ENCODE results near the gene DNAJA3. TPM values are rescaled to one million over a fixed set of nuclear protein-coding genes. Genes with fewer than 3 reads are reported as not detected.

The DNAJA3 gene
- total and polyA plus RNA-seq, 2 donors (not counting 3 experiments of a cell fraction or from before 2014, with no cell fraction given) = 33.4 to 45.4 TPM

DNA sequence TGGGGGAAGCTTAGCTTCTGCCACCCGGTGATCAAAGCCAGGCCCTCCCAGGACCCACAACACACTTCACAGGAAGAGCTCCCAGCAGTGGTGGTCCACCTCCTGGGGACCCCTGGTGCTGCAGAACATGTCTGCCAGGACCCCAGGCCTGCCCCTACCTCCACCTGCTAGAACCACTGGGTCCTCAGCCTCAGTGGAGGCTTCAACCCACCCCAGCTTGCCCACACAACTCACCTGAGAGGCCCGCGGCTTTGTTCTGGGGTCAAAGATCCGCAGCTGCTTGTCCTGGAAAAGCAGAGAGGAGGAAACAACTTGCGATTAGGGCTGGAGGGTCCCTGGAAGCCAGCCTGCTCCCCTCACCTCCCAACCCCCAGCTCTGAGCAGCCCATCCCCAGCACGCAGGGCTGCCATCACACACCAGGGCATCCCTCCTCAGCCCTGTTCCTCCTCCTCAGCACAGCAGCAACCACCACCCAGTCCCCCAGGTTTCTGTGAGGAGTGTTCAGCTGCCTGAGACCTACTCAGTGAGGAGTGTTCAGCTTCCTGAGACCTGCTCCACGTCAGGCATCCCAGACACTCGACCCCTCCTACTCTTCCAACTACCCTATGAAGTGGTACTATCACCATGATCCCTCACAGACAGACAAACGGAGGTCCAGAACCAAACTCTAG lies 30.5 kb upstream of the DNAJA3 start:
- H3K9ac ChIP-seq (replicated peaks; ENCODE audit: extremely low read depth, insufficient read depth, low read length) = no peak overlapping the region
- FAIRE-seq (no peak), DNase-seq (ENCODE audit: low read depth, low spot score) (no peak)
- H3K4me2 ChIP-seq (ENCODE audit: insufficient read depth, low read length) = no peak overlapping the region
- intact Hi-C loops (cut with micrococcal nuclease) = no loop called here
- H3K9me1 ChIP-seq (replicated peaks; ENCODE audit: control insufficient read depth, extremely low read depth, insufficient read depth, low read length) = no peaks in the 10 kb centered on the region
- no peaks in the 10 kb centered on the region for H3K27me3 ChIP-seq (ENCODE audit: control insufficient read depth in 2 of 2, insufficient read depth in 2 of 2, low read length in 2 of 2)
- BruUV-seq (replicated peaks) = no TSS peak
- H4K20me1 ChIP-seq (replicated peaks; ENCODE audit: control insufficient read depth, extremely low read depth, insufficient read depth, low read length) = no peaks in the 10 kb centered on the region
- H3K4me1 ChIP-seq (ENCODE audit: control insufficient read depth, extremely low read depth, insufficient read depth, low read length) = no peaks in the 10 kb centered on the region
- ChIA-PET CTCF (interaction anchor here (1.0 to 7.5 kb wide), 6 partner anchors 8 to 44 kb away, joined by 3 to 63 read pairs (median 4); partner anchors contain the start of gene PAM16), POLR2A (no interaction called here)
- dilution Hi-C loops (cut with MboI; ENCODE audit: extremely low pct_ligation_motif_present, low sequenced_read_pairs) = no loop called here
- no peak overlapping the region for H2AFZ ChIP-seq (ENCODE audit: low read depth, low read length)
- no peak for TF ChIP-seq FOS (IDR thresholded peaks at IDR 0.05; ENCODE audit: borderline replicate concordance, insufficient read depth, low read length)
- no peak for TF ChIP-seq JUN (IDR thresholded peaks at IDR 0.05; ENCODE audit: borderline replicate concordance, insufficient read depth, insufficient read length, low read depth)
- TF ChIP-seq EZH2 (IDR thresholded peaks at IDR 0.05; ENCODE audit: borderline replicate concordance, low read depth, low read length, severe bottlenecking) = no peak
- TF ChIP-seq POLR2A (IDR thresholded peaks at IDR 0.05; ENCODE audit: low read depth, low read length) = no peak
- TF ChIP-seq MYC (IDR thresholded peaks at IDR 0.05; ENCODE audit: low read depth, low read length) = no peak
- H3K79me2 ChIP-seq (ENCODE audit: control insufficient read depth, insufficient read depth, low read length) = no peaks in the 10 kb centered on the region
- no peak overlapping the region for H3K4me3 ChIP-seq (replicated peaks in 1 of 3; ENCODE audit: insufficient read depth in 1 of 3, low read depth in 1 of 3, low read length in 3 of 3)
- H3K27ac ChIP-seq (ENCODE audit: insufficient read depth, low read depth, low read length) = no peak overlapping the region
- no peaks in the 10 kb centered on the region for H3K9me3 ChIP-seq (replicated peaks; ENCODE audit: control insufficient read depth, insufficient read depth, low read length)
- peaks cover 0 to 14% of the 10 kb centered on the region in 2 experiments for H3K36me3 ChIP-seq (ENCODE audit: control insufficient read depth in 2 of 2, extremely low read depth in 1 of 2, insufficient read depth in 2 of 2, low read length in 2 of 2)

DNA sequence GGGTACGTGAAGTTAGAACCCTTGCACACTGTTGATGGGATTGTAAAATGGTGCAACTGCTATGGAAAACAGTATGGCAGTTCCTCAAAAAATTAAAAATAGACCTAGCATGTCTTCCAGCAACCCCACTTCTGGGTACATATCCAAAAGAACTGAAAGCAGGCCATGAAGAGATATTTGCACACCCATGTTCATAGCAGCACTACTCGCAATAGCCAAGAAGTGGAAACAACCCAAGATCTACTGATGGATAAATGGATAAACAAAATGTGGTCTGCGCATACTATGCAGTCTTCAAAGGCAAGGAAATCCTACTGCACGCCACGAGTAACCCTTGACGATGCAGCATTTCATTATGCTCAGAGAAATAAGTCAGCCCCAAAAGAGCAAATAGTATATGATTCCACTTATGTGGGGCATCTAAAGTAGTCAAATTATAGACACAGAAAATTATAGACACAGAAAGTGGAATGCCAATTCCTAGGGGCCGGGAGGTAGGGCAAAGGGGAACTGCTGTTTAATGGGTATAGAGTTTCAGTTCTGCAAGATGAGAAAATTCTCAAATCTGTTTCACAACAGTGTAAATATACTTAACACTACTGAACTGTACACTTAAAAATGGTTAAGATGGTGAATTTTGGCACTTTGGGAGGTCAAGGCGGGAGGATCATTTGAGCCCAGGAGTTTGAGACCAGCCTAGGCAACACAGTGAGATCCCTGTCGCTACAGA lies 26.5 kb upstream of the DNAJA3 start:
- Histone ChIP-seq H3K9me3 (replicated peaks; ENCODE audit: control insufficient read depth, insufficient read depth, low read length) (no peaks in the 10 kb centered on the region), H3K4me1 (ENCODE audit: control insufficient read depth, extremely low read depth, insufficient read depth, low read length) (no peaks in the 10 kb centered on the region), H4K20me1 (replicated peaks; ENCODE audit: control insufficient read depth, extremely low read depth, insufficient read depth, low read length) (no peaks in the 10 kb centered on the region), H3K4me2 (ENCODE audit: insufficient read depth, low read length) (no peak overlapping the region), H3K4me3 (replicated peaks in 1 of 3; ENCODE audit: insufficient read depth in 1 of 3, low read depth in 1 of 3, low read length in 3 of 3) (no peak overlapping the region), H3K27me3 (ENCODE audit: control insufficient read depth in 2 of 2, insufficient read depth in 2 of 2, low read length in 2 of 2) (no peaks in the 10 kb centered on the region), H3K27ac (ENCODE audit: insufficient read depth, low read depth, low read length) (no peak overlapping the region), H3K36me3 (ENCODE audit: control insufficient read depth in 2 of 2, extremely low read depth in 1 of 2, insufficient read depth in 2 of 2, low read length in 2 of 2) (peaks cover 0 to 26% of the 10 kb centered on the region in 2 experiments), H2AFZ (ENCODE audit: low read depth, low read length) (no peak overlapping the region), H3K9me1 (replicated peaks; ENCODE audit: control insufficient read depth, extremely low read depth, insufficient read depth, low read length) (no peaks in the 10 kb centered on the region), H3K79me2 (ENCODE audit: control insufficient read depth, insufficient read depth, low read length) (no peaks in the 10 kb centered on the region), H3K9ac (replicated peaks; ENCODE audit: extremely low read depth, insufficient read depth, low read length) (no peak overlapping the region)
- CTCF ChIA-PET = interaction anchor here (2.6 kb wide), 1 partner anchor 40 kb away, joined by 12 read pairs; no protein-coding TSS in a partner anchor
- intact Hi-C loops (cut with micrococcal nuclease) = no loop called here
- DNase-seq (ENCODE audit: low read depth, low spot score) (no peak), FAIRE-seq (peak; percentile 44)
- dilution Hi-C loops (cut with MboI; ENCODE audit: extremely low pct_ligation_motif_present, low sequenced_read_pairs) = no loop called here
- no TSS peak for BruUV-seq (replicated peaks)
- TF ChIP-seq POLR2AphosphoS5 (IDR thresholded peaks at IDR 0.05; ENCODE audit: insufficient read depth, low read depth, low read length) = no peak
- TF ChIP-seq, protein P1, sequence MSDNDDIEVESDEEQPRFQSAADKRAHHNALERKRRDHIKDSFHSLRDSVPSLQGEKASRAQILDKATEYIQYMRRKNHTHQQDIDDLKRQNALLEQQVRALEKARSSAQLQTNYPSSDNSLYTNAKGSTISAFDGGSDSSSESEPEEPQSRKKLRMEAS (IDR thresholded peaks at IDR 0.05; ENCODE audit: insufficient read depth, insufficient read length) = no peak
- TF ChIP-seq, protein P2, sequence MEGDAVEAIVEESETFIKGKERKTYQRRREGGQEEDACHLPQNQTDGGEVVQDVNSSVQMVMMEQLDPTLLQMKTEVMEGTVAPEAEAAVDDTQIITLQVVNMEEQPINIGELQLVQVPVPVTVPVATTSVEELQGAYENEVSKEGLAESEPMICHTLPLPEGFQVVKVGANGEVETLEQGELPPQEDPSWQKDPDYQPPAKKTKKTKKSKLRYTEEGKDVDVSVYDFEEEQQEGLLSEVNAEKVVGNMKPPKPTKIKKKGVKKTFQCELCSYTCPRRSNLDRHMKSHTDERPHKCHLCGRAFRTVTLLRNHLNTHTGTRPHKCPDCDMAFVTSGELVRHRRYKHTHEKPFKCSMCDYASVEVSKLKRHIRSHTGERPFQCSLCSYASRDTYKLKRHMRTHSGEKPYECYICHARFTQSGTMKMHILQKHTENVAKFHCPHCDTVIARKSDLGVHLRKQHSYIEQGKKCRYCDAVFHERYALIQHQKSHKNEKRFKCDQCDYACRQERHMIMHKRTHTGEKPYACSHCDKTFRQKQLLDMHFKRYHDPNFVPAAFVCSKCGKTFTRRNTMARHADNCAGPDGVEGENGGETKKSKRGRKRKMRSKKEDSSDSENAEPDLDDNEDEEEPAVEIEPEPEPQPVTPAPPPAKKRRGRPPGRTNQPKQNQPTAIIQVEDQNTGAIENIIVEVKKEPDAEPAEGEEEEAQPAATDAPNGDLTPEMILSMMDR (IDR thresholded peaks at IDR 0.05; ENCODE audit: extremely low read depth in 1 of 2, insufficient read depth in 1 of 2, low read depth in 1 of 2, low read length in 2 of 2) = no peak
- TF ChIP-seq EZH2 (IDR thresholded peaks at IDR 0.05; ENCODE audit: borderline replicate concordance, low read depth, low read length, severe bottlenecking) = no peak
- TF ChIP-seq GATA2 (IDR thresholded peaks at IDR 0.05; ENCODE audit: insufficient read depth, insufficient read length, low read depth, low read length) = no peak
- TF ChIP-seq JUN (IDR thresholded peaks at IDR 0.05; ENCODE audit: borderline replicate concordance, insufficient read depth, insufficient read length, low read depth) = no peak
- no peak for TF ChIP-seq POLR2A (IDR thresholded peaks at IDR 0.05; ENCODE audit: low read depth, low read length)
- TF ChIP-seq FOS (IDR thresholded peaks at IDR 0.05; ENCODE audit: borderline replicate concordance, insufficient read depth, low read length) = no peak
- no peak for TF ChIP-seq MYC (IDR thresholded peaks at IDR 0.05; ENCODE audit: low read depth, low read length)
- POLR2A ChIA-PET = no interaction called here

Measured in endothelial cell of umbilical vein (primary cell).